ENCODE data around the gene AFP.

Gene AFP

DNA sequence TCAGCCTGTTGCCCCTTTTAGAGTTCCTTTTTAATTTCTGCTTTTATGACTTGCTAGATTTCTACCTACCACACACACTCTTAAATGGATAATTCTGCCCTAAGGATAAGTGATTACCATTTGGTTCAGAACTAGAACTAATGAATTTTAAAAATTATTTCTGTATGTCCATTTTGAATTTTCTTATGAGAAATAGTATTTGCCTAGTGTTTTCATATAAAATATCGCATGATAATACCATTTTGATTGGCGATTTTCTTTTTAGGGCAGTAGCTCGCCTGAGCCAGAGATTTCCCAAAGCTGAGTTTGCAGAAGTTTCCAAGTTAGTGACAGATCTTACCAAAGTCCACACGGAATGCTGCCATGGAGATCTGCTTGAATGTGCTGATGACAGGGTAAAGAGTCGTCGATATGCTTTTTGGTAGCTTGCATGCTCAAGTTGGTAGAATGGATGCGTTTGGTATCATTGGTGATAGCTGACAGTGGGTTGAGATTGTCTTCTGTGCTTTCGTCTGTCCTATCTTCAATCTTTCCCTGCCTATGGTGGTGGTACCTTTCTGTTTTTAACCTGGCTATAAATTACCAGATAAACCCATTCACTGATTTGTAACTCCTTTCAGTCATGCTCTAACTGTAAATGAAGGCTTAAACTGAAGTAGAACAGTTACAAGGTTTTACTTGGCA lies 24.1 kb upstream of the AFP start:
- in situ Hi-C loops (cut with MboI; ENCODE audit: low pct_unique_long_range_greater_than_20kb, low sequenced_read_pairs) = no loop called here
- DNase-seq = no peak

DNA sequence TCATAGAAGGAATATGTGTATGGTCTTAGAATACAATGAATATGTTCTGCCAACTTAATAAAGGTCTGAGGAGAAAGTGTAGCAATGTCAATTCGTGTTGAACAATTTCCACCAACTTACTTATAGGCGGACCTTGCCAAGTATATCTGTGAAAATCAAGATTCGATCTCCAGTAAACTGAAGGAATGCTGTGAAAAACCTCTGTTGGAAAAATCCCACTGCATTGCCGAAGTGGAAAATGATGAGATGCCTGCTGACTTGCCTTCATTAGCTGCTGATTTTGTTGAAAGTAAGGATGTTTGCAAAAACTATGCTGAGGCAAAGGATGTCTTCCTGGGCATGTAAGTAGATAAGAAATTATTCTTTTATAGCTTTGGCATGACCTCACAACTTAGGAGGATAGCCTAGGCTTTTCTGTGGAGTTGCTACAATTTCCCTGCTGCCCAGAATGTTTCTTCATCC lies 22.7 kb upstream of the AFP start:
- in situ Hi-C loops (cut with MboI; ENCODE audit: low pct_unique_long_range_greater_than_20kb, low sequenced_read_pairs) = no loop called here
- DNase-seq = no peak

DNA sequence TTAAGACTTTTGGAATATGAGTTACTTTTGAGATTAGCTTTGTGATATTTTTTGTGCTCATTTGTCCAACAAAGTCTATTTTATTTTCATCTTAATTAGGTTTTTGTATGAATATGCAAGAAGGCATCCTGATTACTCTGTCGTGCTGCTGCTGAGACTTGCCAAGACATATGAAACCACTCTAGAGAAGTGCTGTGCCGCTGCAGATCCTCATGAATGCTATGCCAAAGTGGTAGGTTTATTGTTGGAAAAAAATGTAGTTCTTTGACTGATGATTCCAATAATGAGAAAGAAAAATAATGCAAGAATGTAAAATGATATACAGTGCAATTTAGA lies 21.1 kb upstream of the AFP start:
- in situ Hi-C loops (cut with MboI; ENCODE audit: low pct_unique_long_range_greater_than_20kb, low sequenced_read_pairs) = no loop called here
- DNase-seq = no peak

GRCh38 chr4:73415807-73416238 lies 20.2 kb upstream of the AFP start:
- in situ Hi-C loops (cut with MboI; ENCODE audit: low pct_unique_long_range_greater_than_20kb, low sequenced_read_pairs) = no loop called here
- no peak for DNase-seq

GRCh38 chr4:73416423-73417087 lies 19.5 kb upstream of the AFP start:
- in situ Hi-C loops (cut with MboI; ENCODE audit: low pct_unique_long_range_greater_than_20kb, low sequenced_read_pairs) = no loop called here
- no peak for DNase-seq

DNA sequence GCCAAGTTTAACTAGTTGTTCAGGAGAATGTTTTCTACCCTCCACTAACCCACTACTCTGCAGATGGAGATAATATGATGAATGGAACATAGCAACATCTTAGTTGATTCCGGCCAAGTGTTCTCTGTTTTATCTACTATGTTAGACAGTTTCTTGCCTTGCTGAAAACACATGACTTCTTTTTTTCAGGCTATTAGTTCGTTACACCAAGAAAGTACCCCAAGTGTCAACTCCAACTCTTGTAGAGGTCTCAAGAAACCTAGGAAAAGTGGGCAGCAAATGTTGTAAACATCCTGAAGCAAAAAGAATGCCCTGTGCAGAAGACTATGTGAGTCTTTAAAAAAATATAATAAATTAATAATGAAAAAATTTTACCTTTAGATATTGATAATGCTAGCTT lies 18.7 kb upstream of the AFP start:
- DNase-seq = no peak
- in situ Hi-C loops (cut with MboI; ENCODE audit: low pct_unique_long_range_greater_than_20kb, low sequenced_read_pairs) = no loop called here

DNA sequence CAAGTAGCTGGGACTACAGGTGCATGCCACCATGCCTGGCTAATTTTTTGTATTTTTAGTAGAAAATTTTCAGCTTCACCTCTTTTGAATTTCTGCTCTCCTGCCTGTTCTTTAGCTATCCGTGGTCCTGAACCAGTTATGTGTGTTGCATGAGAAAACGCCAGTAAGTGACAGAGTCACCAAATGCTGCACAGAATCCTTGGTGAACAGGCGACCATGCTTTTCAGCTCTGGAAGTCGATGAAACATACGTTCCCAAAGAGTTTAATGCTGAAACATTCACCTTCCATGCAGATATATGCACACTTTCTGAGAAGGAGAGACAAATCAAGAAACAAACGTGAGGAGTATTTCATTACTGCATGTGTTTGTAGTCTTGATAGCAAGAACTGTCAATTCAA lies 18.0 kb upstream of the AFP start:
- no peak for DNase-seq
- in situ Hi-C loops (cut with MboI; ENCODE audit: low pct_unique_long_range_greater_than_20kb, low sequenced_read_pairs) = no loop called here

DNA sequence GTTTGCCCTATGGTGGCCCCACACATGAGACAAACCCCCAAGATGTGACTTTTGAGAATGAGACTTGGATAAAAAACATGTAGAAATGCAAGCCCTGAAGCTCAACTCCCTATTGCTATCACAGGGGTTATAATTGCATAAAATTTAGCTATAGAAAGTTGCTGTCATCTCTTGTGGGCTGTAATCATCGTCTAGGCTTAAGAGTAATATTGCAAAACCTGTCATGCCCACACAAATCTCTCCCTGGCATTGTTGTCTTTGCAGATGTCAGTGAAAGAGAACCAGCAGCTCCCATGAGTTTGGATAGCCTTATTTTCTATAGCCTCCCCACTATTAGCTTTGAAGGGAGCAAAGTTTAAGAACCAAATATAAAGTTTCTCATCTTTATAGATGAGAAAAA lies 17.3 kb upstream of the AFP start:
- in situ Hi-C loops (cut with MboI; ENCODE audit: low pct_unique_long_range_greater_than_20kb, low sequenced_read_pairs) = no loop called here
- DNase-seq = no peak

DNA sequence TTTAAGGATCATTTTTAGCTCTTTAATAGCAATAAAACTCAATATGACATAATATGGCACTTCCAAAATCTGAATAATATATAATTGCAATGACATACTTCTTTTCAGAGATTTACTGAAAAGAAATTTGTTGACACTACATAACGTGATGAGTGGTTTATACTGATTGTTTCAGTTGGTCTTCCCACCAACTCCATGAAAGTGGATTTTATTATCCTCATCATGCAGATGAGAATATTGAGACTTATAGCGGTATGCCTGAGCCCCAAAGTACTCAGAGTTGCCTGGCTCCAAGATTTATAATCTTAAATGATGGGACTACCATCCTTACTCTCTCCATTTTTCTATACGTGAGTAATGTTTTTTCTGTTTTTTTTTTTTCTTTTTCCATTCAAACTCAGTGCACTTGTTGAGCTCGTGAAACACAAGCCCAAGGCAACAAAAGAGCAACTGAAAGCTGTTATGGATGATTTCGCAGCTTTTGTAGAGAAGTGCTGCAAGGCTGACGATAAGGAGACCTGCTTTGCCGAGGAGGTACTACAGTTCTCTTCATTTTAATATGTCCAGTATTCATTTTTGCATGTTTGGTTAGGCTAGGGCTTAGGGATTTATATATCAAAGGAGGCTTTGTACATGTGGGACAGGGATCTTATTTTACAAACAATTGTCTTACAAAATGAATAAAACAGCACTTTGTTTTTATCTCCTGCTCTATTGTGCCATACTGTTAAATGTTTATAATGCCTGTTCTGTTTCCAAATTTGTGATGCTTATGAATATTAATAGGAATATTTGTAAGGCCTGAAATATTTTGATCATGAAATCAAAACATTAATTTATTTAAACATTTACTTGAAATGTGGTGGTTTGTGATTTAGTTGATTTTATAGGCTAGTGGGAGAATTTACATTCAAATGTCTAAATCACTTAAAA lies 16.6 kb upstream of the AFP start:
- in situ Hi-C loops (cut with MboI; ENCODE audit: low pct_unique_long_range_greater_than_20kb, low sequenced_read_pairs) = no loop called here
- no peak for DNase-seq

DNA sequence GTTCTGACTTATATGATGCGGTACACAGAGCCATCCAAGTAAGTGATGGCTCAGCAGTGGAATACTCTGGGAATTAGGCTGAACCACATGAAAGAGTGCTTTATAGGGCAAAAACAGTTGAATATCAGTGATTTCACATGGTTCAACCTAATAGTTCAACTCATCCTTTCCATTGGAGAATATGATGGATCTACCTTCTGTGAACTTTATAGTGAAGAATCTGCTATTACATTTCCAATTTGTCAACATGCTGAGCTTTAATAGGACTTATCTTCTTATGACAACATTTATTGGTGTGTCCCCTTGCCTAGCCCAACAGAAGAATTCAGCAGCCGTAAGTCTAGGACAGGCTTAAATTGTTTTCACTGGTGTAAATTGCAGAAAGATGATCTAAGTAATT lies 15.4 kb upstream of the AFP start:
- DNase-seq = no peak
- in situ Hi-C loops (cut with MboI; ENCODE audit: low pct_unique_long_range_greater_than_20kb, low sequenced_read_pairs) = no loop called here

DNA sequence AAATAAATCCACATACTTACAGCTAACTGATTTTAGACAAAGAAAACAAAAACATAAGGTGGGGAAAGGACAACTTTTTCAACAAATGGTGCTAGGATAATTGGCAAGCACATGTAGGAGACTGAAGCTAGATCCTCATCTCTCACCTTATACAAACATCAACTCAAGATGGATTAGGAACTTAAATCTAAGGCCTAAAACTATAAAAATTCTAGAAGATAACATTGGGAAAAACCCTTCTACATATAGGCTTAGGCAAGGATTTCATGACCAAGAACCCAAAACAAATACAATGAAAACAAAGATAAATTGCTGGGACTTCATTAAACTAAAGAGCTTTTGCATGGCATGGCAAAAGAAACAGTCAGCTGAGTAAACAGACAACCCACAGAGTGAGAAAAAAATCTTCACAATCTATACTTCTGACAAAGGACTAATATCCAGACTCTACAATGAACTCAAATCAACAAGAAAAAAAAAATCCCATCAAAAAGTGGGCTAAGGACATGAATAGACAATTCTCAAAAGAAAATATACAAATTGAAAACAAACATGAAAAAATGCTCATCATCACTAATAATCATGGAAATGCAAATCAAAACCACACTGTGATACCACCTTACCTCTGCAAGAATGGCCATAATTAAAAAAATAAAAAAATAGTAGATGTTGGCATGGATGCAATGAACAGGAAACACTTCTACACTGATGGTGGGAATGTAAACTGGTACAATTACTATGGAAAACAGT lies 14.1 kb upstream of the AFP start:
- in situ Hi-C loops (cut with MboI; ENCODE audit: low pct_unique_long_range_greater_than_20kb, low sequenced_read_pairs) = no loop called here
- DNase-seq = no peak

DNA sequence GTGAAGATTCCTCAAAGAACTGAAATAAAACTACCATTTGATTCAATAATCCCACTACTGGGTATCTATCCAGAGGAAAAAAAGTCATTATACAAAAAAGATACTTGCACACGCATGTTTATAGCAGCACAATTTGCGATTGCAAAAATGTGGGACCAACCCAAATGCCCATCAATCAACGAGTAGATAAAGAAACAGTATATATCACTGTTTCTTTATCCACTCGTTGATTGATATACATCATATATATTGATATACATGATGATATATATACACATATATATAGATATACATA lies 13.6 kb upstream of the AFP start:
- in situ Hi-C loops (cut with MboI; ENCODE audit: low pct_unique_long_range_greater_than_20kb, low sequenced_read_pairs) = no loop called here
- DNase-seq = no peak

DNA sequence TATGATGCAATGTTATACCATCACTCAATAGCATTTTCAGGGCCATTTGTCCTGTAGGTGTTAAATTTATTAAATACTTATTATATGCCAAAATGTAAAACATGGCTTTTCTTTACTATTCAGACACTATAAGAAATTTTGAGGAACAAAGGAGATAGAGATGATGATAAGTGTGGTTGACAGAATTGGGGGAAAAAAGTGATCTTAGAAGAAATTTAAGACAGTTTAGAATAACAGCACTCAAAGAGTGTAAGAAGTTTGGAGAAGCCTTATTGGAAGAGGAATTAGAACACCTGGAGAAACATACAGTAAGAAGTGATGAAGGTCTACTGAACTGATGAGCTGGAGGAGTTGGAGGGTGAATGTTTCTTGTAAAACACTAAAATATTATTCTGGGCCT lies 12.8 kb upstream of the AFP start:
- in situ Hi-C loops (cut with MboI; ENCODE audit: low pct_unique_long_range_greater_than_20kb, low sequenced_read_pairs) = no loop called here

GRCh38 chr4:73426666-73427065 lies 9.4 kb upstream of the AFP start:
- in situ Hi-C loops (cut with MboI; ENCODE audit: low pct_unique_long_range_greater_than_20kb, low sequenced_read_pairs) = no loop called here
- DNase-seq = no peak

More for the DNA sequence above, 12.8 kb upstream of the AFP start:
- DNase-seq = no peak

DNA sequence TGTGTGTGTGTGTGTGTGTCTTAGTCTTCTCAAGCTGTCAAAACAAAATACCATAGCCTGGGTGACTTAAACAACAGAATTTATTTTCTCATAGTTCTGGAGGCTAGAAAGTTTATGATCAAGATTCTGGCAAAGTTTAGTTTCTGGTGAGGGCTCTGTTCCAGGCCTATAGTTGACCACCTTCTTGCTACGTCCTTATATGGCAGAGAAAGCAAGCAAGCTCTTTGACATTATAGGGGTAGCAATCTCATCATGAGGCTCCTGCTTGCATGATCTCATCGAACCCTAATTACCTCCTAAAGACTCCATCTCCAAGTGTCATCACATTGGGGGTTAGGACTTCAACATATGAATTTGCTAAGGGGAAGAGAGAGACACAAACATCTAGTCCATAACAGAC lies 6.9 kb upstream of the AFP start:
- in situ Hi-C loops (cut with MboI; ENCODE audit: low pct_unique_long_range_greater_than_20kb, low sequenced_read_pairs) = no loop called here
- no peak for DNase-seq

GRCh38 chr4:73429826-73430587 lies 6.0 kb upstream of the AFP start:
- no peak for DNase-seq
- in situ Hi-C loops (cut with MboI; ENCODE audit: low pct_unique_long_range_greater_than_20kb, low sequenced_read_pairs) = no loop called here

DNA sequence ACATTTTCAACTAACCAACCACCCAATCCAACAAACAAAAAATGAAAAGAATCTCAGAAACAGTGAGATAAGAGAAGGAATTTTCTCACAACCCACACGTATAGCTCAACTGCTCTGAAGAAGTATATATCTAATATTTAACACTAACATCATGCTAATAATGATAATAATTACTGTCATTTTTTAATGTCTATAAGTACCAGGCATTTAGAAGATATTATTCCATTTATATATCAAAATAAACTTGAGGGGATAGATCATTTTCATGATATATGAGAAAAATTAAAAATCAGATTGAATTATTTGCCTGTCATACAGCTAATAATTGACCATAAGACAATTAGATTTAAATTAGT lies 4.2 kb upstream of the AFP start:
- no peak for DNase-seq
- in situ Hi-C loops (cut with MboI; ENCODE audit: low pct_unique_long_range_greater_than_20kb, low sequenced_read_pairs) = no loop called here

GRCh38 chr4:73432169-73433000 lies 3.6 kb upstream of the AFP start:
- in situ Hi-C loops (cut with MboI; ENCODE audit: low pct_unique_long_range_greater_than_20kb, low sequenced_read_pairs) = no loop called here
- no peak for DNase-seq

Data from KBM-7 (cell line).